Epidermal melanocyte (primary cell): ENCODE measurements around the gene COL4A2.
A peak's percentile ranks its signal among the peaks of the same experiment; 100 is the strongest.
"Not testable (repeated sequence)": the region's sequence is repeated elsewhere in the genome, so short reads cannot be mapped to it uniquely, and the experiment has no call there.

Experiments
- DNase-seq: peaks from one replicate; pipeline ENCODE4 v3.0.0; 2011; ENCODE audit warnings: low spot score; ENCODE audit not compliant: insufficient read length

The COL4A2 gene

DNA sequence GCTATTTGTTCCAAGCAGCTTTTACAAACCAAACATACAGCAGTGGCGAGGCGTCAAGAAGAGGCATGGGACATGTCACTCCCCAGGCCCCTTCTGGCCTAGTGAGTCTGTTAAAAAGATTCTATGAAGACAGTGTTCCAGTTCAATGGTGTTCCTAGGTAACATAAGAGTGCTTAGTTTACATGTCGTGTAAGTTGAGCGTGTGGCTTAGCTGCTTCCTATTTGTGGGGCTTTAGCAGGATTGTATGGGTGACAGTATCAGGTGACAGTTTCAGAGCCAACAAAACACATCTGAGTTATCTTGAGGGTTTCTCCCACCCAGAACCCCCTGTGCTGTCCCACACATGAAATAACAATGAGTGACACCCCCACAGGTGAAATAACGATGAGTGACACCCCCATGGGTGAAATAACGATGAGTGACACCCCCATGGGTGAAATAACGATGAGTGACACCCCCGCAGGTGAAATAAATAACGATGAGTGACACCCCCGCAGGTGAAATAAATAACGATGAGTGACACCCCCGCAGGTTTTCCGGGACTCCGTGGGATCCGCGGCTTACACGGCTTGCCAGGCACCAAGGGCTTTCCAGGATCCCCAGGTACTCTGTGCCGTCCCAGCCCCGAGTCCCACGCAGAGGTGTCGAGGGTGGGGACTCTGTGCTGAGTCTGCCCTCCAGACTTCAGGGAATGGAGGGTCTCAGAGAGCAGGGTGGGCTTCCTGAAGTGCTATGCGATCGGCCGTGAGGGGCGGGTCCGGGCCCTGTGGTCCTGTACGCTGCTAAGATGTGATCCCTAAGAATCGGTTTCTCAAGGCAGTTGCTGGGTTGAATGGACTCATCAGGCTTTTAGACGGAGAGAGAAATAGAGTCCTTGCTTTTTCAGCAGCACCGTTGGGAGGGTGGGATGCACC is 185.9 kb downstream of the COL4A2 start:
- no peak for DNase-seq

DNA sequence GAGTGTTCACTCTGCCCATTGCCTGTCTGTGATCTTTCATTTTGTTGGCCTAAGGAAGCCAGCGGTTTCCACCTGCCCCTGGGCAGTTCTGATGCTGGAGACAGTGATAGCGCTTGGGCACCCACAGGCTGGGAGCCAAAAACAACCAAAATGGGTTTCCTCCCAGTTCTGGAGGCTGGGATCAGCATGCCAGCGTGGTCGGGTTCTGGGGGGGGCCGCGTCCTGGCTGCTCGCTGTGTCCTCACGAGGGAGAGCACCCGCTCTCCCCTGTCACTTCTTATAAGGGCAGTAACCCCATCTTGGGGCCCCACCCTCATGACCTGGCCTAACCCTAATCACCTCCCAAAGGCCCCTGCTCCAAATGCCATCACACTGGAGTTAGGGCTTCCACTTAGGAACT is 186.5 kb downstream of the COL4A2 start:
- DNase-seq = no peak

GRCh38 chr13:110495376-110495775 is 188.3 kb downstream of the COL4A2 start:
- DNase-seq = no peak

DNA sequence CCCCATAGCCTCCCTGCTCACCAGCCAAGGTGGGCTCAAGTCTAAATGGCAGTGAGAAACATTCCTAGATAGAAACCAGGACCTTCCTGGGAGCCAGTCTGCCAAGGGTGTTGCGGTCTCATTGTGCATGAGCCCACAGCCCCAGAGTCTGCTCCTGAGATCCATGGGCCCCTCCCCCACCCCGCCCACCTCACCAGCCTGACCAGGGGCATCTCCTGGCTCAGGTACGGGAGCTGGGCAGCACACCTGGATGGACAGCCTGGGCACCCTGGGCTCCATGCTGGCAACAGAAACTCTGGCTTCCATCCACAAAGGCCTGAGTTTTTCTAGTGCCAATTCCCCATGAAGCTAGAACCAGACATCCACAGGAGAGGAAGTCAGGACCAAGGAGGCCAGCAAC is 188.8 kb downstream of the COL4A2 start:
- no peak for DNase-seq

DNA sequence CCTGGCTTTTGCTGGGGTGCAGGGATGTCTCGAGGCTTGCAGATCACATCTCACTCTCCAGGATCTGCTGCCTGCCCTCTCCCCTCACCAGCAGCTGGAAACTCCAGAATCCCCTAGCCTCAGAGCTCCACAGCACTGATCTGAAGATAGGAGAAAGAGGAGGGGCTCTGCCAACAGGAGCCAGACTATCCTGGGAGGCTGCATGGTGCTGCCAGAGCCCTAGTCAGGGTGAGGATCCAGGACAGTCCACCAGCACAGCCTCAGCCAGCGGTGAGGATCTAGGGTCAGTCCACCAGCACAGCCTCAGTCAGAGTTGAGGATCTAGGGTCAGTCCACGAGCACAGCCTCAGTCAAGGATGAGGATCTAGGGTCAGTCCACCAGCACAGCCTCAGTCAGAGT is 189.2 kb downstream of the COL4A2 start:
- DNase-seq = no peak

DNA sequence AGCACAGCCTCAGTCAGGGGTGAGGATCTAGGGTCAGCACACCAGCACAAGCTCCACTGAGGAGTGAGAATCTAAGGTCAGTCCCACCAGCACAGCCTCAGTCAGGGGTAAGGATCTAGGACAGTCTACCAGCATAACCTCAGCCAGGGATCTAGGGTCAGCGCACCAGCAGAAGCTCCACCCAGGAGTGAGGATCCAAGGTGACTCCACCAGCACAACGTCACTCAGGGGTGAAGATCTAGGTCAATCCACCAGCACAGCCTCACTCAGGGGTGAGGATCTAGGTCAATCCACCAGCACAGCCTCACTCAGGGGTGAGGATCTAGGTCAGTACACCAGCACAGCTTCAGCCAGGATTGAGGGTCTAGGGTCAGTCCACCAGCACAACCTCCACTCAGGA is 189.9 kb downstream of the COL4A2 start:
- no peak for DNase-seq

GRCh38 chr13:110497896-110498295 is 190.8 kb downstream of the COL4A2 start:
- not testable (repeated sequence) for DNase-seq

- no peak for DNase-seq
These were observed 191.2 kb downstream of the COL4A2 start for GRCh38 chr13:110498327-110498726.

GRCh38 chr13:110498765-110499164 is 191.7 kb downstream of the COL4A2 start:
- DNase-seq = no peak

DNA sequence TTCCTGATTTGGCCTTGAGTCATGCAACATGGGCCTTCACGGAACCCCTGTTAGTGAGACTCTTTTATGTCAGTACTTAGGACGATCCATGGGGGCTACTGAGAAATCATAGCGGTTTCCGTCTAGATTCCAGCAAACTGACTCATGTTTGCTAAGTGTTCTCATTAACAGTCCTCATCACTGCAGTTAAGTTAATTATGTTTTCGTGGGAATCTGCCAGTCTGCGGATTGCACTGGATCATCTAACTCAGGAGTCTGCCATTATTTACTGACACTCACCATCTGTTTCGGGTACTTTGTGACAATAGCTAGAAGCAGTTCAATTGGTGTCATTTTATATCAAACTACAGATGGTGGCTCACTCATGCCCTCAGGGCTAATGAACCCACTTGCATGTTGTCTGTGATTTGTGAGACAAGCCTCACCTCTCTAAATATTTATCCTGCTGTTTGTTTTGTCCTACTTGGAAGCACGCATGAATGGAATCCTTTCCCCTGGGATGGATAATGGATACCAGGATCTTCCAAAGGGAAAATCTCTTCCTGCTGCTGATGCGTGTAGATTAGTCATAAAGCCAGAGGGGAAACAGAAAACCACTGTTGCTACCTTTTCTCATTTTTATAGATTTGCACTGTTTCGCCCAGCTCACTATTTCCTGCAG is 192.7 kb downstream of the COL4A2 start:
- peak; percentile 29 for DNase-seq

DNA sequence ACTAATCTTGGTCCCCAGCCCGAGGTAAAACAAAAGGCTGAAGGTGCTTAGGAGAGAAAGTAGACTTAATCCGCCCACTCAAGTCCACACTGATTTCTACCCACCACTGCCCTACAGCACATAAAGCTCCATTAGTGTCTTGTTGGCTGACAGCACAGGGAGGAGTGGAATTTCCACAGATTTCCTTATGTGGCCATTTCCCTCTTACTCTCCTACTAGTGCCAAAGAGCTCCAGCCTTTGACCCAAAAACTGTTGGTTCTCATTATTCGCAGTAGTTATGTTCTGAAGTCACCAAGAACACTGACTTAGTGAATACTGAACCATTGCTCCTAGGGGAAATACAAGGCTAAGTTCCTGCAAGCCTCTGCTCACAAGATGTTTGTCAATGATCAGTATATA is 193.3 kb downstream of the COL4A2 start:
- no peak for DNase-seq

DNA sequence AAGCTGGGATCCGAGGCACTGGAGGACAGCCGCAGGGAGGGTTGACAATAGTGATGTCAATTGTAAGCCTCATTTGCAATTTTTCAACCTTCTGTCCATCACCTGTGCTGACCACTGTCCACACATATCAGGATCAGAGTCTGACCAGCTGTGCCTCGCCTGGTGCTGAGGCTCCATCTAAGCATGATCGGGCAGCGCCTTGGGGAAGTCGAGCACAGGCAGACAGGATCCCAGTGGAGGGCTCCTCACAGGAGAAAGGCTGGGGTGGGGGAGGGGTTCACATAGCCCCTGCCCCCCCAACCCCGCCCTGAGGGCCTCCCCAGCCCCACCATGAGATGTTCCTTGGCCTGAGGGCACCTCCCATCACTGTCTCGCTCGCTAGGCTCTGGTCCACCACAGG is 194.1 kb downstream of the COL4A2 start:
- DNase-seq = no peak

- DNase-seq = no peak
These were observed 196.2 kb downstream of the COL4A2 start for GRCh38 chr13:110503037-110503901.

- no peak for DNase-seq
These were observed 197.0 kb downstream of the COL4A2 start for GRCh38 chr13:110503979-110504499.

- no peak for DNase-seq
These were observed 198.5 kb downstream of the COL4A2 start for GRCh38 chr13:110505594-110505993.

- DNase-seq = no peak
These were observed 199.3 kb downstream of the COL4A2 start for GRCh38 chr13:110506396-110506795.

DNA sequence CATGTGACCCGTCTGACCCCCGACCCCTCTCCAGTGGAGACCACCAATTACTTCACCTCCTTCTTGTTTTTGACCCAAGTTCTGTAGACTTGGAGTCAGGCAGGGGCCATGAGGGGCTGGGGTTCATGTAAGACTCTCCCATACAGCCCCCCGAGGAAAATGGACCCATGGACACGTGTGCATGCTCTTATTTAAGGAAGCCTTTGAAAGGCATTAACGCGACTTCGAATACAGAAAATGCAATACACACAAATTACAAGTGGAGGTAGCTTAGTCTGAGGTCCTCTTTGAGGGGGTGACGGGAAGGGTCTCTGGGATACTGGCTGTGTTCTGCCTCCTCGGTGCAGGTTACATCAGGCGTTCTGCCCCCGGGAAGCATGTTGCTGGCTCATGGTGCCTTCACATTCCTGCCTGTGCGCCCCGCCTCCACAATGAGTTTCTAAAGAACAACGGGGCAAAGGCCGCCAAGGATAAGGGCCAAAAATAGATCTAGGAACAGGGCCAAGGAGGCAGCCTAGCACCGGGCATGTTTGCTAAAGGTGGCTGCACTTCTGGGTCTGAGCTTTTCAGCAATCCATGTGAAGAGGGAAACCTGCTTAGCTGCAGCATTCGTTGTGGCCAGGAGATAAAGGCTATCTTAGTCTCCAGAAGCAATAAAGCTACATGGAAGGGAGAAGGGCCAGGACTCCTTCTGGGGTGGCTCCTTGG is 199.9 kb downstream of the COL4A2 start:
- DNase-seq = no peak

DNA sequence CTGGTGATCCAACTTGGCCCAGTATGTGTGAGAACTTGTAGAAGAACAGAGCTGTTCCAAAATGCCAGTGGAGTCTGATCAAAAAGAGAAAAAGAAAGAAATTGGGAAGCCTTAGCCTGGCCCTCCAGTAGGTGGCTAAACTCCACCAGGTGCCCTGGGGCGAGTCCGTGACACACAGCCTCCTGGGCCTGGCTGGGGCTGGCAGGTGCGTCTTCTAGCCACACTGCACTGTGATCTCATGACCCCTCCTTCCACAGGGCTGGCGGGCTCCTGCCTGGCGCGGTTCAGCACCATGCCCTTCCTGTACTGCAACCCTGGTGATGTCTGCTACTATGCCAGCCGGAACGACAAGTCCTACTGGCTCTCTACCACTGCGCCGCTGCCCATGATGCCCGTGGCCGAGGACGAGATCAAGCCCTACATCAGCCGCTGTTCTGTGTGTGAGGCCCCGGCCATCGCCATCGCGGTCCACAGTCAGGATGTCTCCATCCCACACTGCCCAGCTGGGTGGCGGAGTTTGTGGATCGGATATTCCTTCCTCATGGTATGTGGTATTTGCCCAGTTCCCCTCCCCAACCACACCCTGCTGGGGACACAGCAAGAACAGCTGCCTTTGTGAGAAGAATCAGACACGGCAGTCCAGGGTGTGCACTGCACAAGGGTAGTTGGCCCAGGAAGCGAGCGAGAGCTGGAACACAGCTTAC is 200.7 kb downstream of the COL4A2 start:
- DNase-seq = no peak

DNA sequence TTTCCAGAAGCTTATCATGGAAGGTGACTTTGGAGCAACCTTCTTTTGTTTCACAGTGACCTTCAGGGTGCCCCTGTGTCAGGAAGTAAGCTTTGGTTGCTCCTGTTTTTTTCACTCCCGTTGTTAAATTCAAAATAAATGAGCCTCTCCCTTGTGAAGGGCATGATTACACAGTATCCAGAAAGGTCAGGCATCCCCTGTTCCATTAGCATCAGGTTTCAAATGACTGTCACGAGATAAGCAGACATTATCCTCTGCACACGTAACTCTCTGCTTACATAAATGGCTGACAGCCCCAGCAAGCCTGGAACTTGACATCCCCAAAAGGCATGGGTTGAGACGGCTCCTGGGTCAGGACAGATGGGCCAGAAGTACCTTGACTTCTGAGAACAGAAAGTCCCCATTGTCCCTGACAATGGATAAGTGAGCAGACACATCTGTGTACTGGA is 202.4 kb downstream of the COL4A2 start:
- no peak for DNase-seq
